C4-2B (cell line): ENCODE data around the gene SORL1.

Source experiments
- H3K27ac ChIP-seq: fragments of 450-650 bp; 2 replicates; pipeline ENCODE4 v1.5.1; 2017
- ZFX ChIP-seq: fragments of 450-650 bp; IDR thresholded peaks from 2 replicates; pipeline ENCODE4 v1.6.1; 2017
- TF ChIP-seq, protein P1 (sequence below): fragments of 450-650 bp; conservative IDR thresholded peaks from 2 replicates; pipeline ENCODE4 v1.5.1; 2017; ENCODE audit warnings: mild to moderate bottlenecking

Gene SORL1

DNA sequence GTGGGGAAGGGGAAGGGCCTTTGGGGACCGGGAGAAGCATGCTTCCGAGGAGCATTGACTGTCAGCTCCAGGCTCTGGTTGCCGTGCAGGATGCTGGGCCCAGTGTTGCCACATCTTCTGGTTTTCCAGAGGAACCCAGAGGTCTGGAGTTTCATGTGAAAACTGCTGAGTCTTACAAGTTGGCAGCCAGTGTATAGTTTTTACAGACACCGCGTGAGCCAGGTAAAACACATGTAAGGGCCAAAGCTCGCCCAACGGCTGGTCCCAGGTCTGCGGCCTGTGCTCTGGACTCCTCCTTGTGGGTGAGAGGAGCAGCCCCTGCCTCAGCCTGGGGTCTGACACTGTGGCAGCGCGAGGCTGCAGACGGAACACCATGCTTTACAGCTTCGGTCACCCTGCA is 19.1 kb downstream of the SORL1 start:
- no peak overlapping the region for H3K27ac ChIP-seq
- TF ChIP-seq, protein P1, sequence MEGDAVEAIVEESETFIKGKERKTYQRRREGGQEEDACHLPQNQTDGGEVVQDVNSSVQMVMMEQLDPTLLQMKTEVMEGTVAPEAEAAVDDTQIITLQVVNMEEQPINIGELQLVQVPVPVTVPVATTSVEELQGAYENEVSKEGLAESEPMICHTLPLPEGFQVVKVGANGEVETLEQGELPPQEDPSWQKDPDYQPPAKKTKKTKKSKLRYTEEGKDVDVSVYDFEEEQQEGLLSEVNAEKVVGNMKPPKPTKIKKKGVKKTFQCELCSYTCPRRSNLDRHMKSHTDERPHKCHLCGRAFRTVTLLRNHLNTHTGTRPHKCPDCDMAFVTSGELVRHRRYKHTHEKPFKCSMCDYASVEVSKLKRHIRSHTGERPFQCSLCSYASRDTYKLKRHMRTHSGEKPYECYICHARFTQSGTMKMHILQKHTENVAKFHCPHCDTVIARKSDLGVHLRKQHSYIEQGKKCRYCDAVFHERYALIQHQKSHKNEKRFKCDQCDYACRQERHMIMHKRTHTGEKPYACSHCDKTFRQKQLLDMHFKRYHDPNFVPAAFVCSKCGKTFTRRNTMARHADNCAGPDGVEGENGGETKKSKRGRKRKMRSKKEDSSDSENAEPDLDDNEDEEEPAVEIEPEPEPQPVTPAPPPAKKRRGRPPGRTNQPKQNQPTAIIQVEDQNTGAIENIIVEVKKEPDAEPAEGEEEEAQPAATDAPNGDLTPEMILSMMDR = no peak
- TF ChIP-seq ZFX = no peak

DNA sequence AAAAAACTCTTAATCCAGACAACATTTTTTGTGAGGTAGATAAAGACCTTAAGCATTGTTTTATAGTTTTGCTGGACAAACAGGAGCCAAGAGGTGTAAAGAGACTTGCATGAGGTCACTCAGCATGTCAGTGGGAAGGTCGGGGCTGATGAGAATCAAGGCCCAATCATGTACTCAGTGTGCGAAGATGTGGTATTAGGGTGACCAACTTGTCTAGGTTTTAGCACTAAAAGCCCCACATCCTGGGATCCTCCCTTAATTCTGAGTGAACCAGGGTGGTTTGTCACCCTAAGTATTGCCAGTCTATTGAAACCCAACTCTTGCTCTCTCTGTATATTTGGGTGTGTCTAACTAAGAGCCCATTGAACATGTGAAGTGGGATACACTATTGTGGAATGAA is 20.2 kb downstream of the SORL1 start:
- TF ChIP-seq ZFX = no peak
- TF ChIP-seq, protein P1 = no peak
- no peak overlapping the region for H3K27ac ChIP-seq

DNA sequence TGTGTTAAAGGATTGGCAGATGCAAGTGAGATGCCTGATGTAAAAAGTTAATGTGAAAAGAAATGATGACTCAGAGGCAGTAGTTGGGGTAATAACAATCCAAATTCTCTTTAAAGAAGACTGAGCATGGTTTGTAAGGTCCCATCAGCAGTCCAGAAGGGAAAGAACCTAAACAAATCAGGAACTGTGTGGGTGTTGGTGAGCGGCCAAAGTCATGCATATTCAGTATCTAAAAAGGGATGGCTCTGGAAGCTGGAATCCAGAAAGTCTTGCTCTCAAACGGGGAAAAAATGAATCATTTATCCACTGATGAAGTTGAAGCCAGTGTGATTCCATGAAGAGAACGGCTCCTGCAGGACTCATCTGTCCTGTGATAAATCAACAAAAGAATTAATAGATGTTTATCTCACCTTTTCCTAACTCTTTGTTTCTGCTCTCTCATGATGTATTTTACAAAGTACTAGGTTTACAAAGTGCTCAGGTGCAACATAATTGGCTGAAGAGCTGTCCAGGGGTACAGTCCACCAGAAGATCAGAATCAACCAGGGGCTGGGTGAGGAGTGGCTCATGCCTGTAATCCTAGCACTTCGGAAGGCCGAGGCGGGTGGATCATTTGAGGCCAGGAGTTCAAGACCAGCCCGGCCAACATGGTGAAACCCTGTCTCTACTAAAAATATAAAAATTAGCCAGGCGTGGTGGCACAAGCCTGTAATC is 21.1 kb downstream of the SORL1 start:
- no peak for TF ChIP-seq ZFX
- TF ChIP-seq, protein P1 = no peak

DNA sequence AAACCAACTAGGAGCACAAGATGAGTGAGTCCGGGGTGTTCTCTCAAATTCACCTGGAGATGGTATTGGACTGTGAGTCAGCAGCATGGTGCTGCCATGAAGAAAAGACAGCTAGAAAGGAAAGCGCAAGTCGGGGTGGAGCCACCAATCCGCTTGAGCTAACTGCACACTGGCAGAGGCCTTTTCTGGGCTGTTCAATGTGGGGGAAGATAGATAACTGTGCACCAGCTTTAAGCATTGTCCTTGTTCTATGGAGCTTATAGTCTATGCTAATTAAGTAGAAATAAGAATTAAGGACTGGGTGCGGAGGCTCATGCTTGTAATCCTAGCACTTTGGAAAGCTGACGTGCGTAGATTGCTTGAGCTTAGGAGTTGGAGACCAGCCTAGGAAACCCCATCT is 22.6 kb downstream of the SORL1 start:
- TF ChIP-seq, protein P1 = no peak
- no peak for TF ChIP-seq ZFX
- no peak overlapping the region for H3K27ac ChIP-seq

More for the DNA sequence above, 21.1 kb downstream of the SORL1 start:
- no peak overlapping the region for H3K27ac ChIP-seq

DNA sequence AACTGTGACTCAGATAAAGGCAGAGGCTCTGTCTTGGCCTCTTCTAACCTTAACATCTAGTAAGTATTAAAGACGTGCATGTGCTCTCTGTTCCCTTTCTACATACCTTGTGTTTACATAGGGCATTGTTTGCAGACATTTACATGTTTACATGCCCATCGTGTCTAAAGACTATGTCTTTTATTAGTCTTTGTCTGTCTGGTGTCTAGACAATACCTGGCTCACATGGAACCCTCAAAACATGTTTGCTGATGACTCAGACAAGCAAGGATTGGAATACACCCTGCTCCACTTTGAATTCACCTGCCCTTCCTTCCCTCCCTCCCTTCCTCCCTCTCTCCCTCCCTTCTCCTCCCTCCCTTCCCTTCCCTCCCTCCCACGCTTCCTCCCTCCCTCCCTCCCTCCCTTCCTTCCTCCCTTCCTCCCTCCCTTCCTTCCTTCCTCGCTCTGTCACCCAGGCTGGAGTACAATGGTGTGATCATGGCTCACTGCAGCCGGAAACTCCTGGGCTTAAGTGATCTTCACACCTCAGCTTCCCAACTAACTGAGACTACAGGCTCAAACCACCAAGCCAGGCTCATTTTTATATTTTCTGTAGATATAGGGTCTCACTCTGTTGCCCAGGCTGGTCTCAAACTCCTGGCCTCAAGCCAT is 24.4 kb downstream of the SORL1 start:
- no peak for TF ChIP-seq ZFX
- TF ChIP-seq, protein P1 = no peak
- H3K27ac ChIP-seq = no peak overlapping the region; the same call in 1 of the 2 replicates

DNA sequence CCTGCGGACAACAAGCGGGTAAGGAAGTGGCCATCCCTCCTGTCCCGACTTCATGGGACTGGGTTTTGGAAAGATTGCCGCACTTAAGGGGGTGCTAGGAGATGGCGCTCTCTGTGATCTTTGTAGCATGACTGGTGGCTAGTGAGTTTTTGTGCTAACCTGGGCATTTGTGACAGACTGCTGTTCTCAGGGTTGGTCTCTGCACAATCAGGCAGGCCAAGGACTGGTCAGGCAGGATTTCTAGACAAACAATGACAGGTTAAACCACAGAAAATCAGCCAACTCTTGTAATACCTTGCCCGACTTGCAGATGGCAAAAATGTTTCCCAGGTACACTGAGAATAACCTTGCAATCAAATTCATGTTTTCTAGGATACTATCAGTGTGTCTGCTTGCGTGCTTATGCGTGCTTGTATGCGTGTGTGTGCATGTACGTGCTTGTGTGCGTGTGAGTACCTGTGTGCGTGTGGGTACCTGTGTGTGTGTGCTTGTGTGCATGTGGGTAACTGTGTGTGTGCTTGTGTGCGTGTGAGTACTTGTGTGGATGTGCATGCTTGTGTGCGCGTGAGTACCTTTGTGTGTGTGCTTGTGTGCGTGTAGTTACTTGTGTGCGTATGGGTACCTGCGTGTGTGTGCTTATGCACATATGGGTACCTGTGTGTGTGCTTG is 26.2 kb downstream of the SORL1 start:
- TF ChIP-seq, protein P1 = no peak
- no peak for TF ChIP-seq ZFX
- peak overlapping the region; percentile 71 for H3K27ac ChIP-seq
